ENCODE data around the gene PRKAG3. TPM values are rescaled to one million over a fixed set of nuclear protein-coding genes. Genes with fewer than 3 reads are reported as not detected.

PRKAG3 gene
- not detected in 2 replicates for total RNA-seq

GRCh38 chr2:218831378-218831990 is at the start of gene PRKAG3:
Gene PRKAG3 (minus strand): TSS chr2:218831803.
- no peak for DNase-seq (ENCODE audit: extremely low read depth, low read depth, low spot score)

GRCh38 chr2:218880859-218881594 is 49.4 kb upstream of the PRKAG3 start:
- DNase-seq (ENCODE audit: extremely low read depth, low read depth, low spot score) = no peak

GRCh38 chr2:218880102-218880858 is 48.7 kb upstream of the PRKAG3 start, which contains the start of gene WNT10A:
Gene WNT10A (plus strand): TSS chr2:218880852. CDS start chr2:218880996, 144 bp downstream.
- DNase-seq (ENCODE audit: extremely low read depth, low read depth, low spot score) = no peak

- no peak for DNase-seq (ENCODE audit: extremely low read depth, low read depth, low spot score)
These were observed 48.1 kb upstream of the PRKAG3 start for GRCh38 chr2:218879776-218880101.

GRCh38 chr2:218878926-218879761 is 47.5 kb upstream of the PRKAG3 start:
- no peak for DNase-seq (ENCODE audit: extremely low read depth, low read depth, low spot score)

- DNase-seq (ENCODE audit: extremely low read depth, low read depth, low spot score) = no peak
These were observed 46.9 kb upstream of the PRKAG3 start for GRCh38 chr2:218878486-218878885.

GRCh38 chr2:218877891-218878290 is 46.3 kb upstream of the PRKAG3 start:
- DNase-seq (ENCODE audit: extremely low read depth, low read depth, low spot score) = no peak

GRCh38 chr2:218877331-218877730 is 45.7 kb upstream of the PRKAG3 start:
- no peak for DNase-seq (ENCODE audit: extremely low read depth, low read depth, low spot score)

- peak; percentile 29 for DNase-seq (ENCODE audit: extremely low read depth, low read depth, low spot score)
These were observed 45.1 kb upstream of the PRKAG3 start for GRCh38 chr2:218876562-218877219.

GRCh38 chr2:218875692-218876246 is 44.2 kb upstream of the PRKAG3 start:
- DNase-seq (ENCODE audit: extremely low read depth, low read depth, low spot score) = no peak

GRCh38 chr2:218873359-218874194 is 42.0 kb upstream of the PRKAG3 start:
- DNase-seq (ENCODE audit: extremely low read depth, low read depth, low spot score) = no peak

- no peak for DNase-seq (ENCODE audit: extremely low read depth, low read depth, low spot score)
These were observed 41.2 kb upstream of the PRKAG3 start for GRCh38 chr2:218872645-218873358.

- DNase-seq (ENCODE audit: extremely low read depth, low read depth, low spot score) = no peak
These were observed 40.0 kb upstream of the PRKAG3 start for GRCh38 chr2:218871345-218872302.

- DNase-seq (ENCODE audit: extremely low read depth, low read depth, low spot score) = no peak
These were observed 39.4 kb upstream of the PRKAG3 start for GRCh38 chr2:218870984-218871344.

GRCh38 chr2:218869064-218869463 is 37.5 kb upstream of the PRKAG3 start:
- no peak for DNase-seq (ENCODE audit: extremely low read depth, low read depth, low spot score)

GRCh38 chr2:218867900-218868299 is 36.3 kb upstream of the PRKAG3 start:
- no peak for DNase-seq (ENCODE audit: extremely low read depth, low read depth, low spot score)

- DNase-seq (ENCODE audit: extremely low read depth, low read depth, low spot score) = no peak
These were observed 34.4 kb upstream of the PRKAG3 start for GRCh38 chr2:218865999-218866398.
